Activated T-cell treated with anti-CD3 and anti-CD28 coated beads for 48 hours (primary cell): Measurements from ENCODE around the gene GFOD1.
"Not testable (repeated sequence)": the region's sequence is repeated elsewhere in the genome, so short reads cannot be mapped to it uniquely, and the experiment has no call there.

Experiments used
- DNase-seq: peaks from one replicate; pipeline ENCODE4 v3.0.0-alpha.2; 2020; ENCODE audit warnings: low read depth

The GFOD1 gene

GRCh38 chr6:13354331-13355042 lies 132.9 kb downstream of the GFOD1 start:
- DNase-seq: no peak

DNA sequence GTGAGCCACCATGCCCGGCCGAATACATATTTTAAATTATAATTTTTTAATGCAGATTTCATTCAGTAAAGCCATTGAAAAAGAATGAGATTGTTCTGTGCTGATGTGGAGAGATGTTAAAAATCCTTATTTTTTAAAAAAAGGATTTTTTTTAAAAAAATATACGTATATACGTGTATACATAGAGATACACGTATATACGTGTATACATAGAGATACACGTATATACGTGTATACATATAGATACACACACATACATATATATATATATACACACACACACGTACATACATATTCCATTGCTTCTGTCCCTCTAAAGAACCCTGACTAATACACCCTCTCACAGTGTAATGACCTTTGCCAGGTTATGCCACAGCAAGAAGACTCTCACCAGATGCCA lies 135.2 kb downstream of the GFOD1 start:
- DNase-seq: no peak

DNA sequence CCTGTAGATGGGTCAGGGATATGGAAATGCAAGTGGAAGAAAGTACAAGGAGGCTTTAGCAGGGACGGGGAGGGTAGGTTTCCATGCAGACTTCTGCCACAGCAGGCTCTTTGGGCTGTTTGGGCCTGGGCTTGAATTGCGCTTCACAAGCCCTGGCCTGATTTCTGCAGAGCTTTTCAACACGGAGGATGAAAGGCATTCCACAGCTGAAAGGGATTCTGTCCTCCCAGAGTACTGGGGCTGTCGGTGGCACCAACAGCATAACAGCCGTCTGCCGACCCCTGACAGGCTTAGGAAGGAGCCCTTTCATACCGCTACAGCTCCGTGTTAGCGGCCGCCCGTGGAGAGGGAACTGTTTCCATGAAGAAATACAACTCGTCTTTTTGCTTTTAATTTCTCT lies 136.1 kb downstream of the GFOD1 start:
- DNase-seq: no peak

DNA sequence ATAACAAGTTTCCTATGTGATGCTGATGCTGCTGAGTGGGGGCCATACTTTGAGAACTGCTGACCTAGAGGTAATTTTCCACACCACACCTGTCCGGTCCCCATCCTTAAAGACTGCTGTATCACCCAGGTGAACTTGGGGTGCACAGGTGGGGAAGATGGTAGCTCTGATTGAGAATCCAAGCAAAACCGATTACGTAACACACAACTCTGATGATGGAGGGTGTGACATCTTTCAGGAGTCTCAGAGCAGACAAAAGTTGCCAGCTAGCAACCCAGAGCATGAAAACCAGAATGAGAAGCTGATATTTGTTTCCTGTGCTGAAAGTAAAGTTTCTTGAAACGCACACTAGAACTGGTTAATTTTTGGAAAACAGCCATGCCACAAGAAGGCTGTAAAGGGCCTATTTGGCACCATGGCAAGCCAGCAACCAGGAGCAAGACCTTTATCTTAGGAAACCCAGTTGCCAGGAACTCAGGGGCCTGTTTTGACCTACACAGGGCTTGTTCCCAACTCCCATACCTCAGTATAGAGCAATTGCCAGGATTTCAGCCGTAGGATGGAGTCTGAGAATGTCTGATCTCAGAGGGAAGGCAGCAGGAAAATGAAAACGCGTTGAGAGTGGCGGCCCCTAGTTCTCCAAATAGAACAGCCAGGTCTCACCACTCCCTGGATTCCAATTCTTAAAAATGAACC lies 137.4 kb downstream of the GFOD1 start:
- DNase-seq: no peak

DNA sequence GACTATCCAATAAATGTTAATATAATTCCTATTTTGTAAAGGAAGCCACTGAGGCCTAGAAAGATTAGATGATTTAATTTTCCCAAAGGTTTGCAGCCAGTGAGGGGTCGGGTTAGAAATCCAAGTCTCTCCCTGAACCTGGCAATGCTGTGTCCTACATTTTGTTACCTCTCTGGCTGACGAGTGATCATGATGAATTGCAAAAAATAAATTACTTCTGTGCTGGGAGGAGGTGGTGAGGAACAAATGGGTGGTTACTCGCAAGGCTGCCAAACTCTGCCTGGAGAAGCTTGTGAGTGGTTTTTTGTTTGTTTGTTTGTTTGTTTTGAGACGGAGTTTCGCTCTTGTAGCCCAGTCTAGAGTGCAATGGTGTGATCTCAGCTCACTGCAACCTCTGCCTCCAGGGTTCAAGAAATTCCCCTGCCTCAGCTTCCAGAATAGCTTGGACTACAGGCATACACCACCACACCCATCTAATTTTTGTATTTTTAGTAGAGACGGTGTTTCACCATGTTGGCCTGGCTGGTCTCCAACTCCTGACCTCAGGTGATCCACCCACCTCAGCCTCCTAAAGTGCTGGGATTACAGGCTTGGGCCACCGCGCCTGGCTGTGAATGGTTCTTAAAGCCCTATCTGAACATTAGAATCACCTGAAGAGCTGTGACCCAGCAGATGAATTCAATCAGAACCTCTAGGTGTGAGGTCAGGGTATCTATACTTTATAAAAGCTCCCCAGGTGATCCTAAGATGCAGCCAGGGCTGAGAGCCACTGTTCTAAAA lies 138.9 kb downstream of the GFOD1 start:
- no peak for DNase-seq

DNA sequence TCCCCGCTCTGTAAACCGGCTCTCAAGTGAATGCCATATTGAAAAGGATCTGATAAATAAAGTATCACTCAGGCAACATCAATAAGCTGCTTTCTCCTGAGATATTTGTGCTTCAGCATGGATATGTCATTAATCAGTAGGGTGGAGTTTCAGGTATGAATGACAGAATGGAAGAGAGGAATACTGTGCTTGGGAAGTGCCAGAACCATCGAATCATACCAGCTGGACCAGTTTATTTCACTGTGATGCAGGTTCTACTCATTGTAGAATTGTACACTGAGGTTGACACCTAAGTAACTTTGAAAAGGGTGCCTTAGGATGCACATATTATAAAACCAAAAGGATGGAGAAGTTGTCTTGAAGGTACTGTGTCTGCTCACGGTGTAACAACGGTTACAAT lies 141.2 kb downstream of the GFOD1 start:
- no peak for DNase-seq

- DNase-seq: no peak
Observed at GRCh38 chr6:13342414-13343019, 144.9 kb downstream of the GFOD1 start.

DNA sequence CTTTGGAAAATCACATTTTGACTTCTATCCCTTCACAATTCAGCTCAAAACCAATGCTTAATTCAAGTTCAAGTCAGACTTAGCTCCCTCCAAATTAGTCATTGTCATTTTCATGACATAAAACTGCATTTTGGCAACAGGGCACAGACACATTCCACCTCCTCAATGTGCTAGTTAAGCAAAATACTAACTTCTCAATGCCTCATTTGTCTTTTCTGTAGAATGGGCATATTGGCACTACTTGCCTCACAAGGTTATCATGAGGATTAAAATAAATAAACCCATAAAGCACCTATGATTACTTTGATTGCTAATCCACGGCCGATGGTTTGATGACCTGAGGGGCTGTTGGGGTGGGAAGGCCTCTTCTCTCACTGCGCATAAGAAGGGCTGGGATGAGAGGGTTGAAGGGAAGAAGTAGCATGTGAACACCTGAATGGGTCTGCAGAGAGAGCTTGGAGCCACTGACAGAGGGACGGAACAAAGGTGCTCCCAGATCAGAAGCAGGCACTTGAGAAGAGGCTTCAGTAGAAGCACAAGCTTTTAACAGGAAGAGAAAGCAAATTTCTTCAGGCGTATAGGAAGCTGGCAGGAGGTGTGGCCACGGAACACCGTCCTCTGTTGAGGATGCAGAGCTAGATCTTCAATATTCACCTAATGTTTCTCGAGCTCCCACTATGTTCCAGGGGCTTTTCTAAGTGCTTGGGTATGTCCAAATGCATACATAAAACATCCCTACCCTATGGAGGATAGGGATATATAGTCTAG lies 147.4 kb downstream of the GFOD1 start:
- DNase-seq: no peak

DNA sequence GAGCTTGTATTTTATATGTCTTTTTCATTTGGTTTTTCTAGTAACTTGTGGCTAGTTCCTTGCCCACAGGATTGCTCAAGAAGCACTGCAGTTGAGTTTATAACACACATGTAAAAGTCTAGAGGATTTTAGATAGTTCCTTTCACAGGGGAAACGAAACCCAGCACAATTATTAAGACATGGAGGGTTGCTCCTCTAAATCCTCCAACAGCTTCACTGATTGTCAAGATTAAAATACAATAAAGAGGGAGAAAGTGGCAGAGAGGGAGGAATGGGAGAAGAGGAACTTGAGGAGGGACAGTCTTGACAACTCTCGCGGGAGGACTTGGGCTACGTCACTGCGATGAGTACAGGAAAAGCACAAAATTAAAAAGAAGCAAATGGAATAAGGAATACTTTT lies 149.4 kb downstream of the GFOD1 start:
- no peak for DNase-seq

- DNase-seq: peak; percentile 68
Observed at GRCh38 chr6:13336553-13336952, 150.8 kb downstream of the GFOD1 start.

- no peak for DNase-seq
Observed at GRCh38 chr6:13334953-13335352, 152.4 kb downstream of the GFOD1 start.

- no peak for DNase-seq
Observed at GRCh38 chr6:13332349-13332706, 155.1 kb downstream of the GFOD1 start.

DNA sequence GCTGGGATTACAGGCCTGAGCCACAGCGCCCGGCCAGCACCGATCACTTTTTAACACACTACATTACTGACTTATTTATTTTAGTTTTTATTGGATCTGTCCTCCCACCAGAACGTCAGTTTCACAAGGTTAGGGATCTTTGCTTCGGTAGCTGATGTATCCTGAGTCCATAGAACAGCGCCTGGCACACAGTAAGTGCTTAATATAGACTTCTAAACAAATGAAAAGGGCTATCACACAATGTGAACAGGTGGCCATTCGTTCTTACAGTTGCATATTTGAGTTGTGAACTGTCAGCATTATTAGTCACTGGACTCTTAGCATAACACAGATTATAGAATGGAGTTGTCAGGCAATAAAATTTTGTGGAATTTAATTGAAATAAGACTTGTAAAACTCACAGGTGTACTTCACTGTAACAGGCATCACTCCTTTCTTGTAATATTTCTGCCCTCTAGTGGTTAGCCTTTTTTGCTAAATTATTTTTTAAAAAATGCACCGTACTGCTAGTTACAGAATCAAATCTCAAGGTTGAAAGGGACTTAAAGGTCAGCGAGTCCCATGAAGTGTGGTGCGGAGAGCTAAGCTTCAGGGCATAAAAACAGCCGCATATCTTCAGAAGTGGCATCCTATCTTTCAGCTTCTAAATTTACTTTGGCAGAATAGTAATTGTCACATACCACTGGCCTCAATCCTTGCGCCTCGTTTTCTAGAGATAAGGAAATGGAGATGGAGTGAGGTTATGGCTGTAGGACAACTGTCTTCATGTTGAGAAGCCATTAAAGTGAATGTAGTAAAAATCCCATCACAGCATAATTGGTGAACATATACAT lies 155.7 kb downstream of the GFOD1 start:
- no peak for DNase-seq

- no peak for DNase-seq
Observed at GRCh38 chr6:13328875-13329183, 158.6 kb downstream of the GFOD1 start.

GRCh38 chr6:13328076-13328874 lies 159.1 kb downstream of the GFOD1 start, which contains the start of gene TBC1D7:
TBC1D7 (minus strand) TSS chr6:13328537; CDS start chr6:13326898, 1,639 bp downstream.
- peak; percentile 94 for DNase-seq

- DNase-seq: no peak
Observed at GRCh38 chr6:13327691-13328075, 159.7 kb downstream of the GFOD1 start.

DNA sequence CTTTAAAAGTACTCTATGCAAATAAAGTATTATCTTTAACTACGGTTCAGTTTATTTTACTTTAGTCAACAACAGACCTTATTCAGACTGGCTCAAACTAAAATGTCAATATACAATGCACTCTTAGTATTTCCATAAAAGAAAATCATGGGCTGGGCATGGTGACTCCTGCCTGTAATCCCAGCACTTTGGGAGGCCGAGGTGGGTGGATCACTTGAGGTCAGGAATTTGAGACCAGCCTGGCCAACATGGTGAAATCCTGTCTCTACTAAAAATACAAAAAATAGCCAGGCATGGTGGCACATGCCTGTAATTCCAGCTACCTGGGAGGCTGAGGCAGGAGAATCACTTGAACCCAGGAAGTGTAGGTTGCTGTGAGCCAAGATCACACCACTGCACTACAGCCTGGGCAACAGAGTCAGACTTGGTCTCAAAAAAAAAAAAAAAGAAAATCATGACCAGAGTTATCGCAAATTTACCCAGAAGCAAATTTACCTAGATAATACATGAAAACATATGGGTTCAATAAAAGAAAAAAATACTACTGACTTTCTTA lies 161.3 kb downstream of the GFOD1 start:
- DNase-seq: not testable (repeated sequence)

DNA sequence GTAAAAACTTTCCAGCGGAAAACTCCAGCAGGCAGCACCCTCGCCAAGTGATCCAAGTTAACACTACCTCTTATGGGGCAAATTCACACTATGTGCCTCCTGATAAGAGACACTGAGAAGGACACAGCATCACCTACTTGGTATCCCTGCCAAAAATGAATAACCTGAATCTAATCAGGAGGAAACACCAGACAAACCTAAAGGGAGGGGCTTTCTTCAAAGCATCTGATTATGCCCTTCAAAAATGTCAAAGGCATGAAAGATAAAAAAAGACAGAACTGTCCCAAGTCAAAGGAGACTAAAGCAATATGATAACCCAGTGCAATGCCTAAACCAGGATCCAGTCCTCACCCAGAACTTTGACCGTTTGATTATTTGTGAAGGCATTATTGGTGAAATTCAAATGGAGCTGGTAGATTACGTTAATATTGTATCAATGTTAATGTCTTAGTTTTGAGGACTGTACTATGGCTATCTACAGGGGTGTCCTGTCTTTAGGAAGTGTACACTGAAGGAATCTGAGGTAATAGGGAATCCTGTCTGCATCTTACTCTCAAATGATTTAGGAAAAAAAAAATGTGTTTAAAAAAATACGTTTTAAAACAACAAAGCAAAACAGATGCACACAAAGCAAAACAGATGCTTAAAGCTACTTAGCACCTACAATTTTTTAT lies 167.4 kb downstream of the GFOD1 start:
- DNase-seq: no peak

DNA sequence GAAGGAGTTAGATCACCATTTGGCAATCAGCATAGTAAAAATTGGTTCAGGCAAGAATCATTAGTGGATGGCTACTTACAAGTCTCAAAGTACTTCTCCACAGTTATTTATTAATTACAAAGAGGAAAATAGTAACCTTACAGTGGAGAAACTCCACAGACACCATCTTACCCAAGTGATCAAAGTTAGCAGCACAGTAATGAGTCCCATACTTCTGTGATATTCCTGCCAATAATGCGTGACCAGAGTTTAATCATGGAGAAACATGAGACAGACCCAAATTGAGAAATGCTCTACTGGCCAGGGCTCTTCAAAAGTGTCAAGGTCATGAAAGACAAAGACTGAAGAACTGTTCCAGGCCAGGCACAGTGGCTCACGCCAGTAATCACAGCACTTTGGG lies 168.6 kb downstream of the GFOD1 start:
- no peak for DNase-seq
